Measurements from ENCODE around the gene KIF1A. TPM values are rescaled to one million over a fixed set of nuclear protein-coding genes. Genes with fewer than 3 reads are reported as not detected.

The KIF1A gene
- total RNA-seq, 4 donors from 2014 or later = 0.19 to 0.60 TPM; not detected in 2

DNA sequence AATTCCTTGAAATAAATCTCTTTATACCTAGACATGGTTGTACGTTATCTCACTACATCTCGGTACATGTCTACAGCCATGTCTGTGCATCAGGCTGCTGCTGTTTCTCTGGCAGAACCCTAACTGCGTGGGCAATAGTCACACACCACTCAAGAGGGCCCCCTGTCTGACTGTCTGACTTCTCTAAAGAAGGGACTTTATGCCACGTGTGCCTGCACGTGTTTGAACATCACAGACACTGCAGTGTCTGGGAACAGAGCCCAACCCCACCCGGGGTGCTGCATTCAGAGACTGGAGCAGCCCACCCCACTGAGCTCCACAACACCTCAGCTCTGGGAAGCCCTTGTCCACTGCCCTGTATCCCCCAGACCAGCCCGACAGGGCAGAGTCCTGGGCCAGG, 55.0 kb downstream of the KIF1A start:
- ATAC-seq (ENCODE audit: low FRiP score) = no peak
- TF ChIP-seq, protein P1, sequence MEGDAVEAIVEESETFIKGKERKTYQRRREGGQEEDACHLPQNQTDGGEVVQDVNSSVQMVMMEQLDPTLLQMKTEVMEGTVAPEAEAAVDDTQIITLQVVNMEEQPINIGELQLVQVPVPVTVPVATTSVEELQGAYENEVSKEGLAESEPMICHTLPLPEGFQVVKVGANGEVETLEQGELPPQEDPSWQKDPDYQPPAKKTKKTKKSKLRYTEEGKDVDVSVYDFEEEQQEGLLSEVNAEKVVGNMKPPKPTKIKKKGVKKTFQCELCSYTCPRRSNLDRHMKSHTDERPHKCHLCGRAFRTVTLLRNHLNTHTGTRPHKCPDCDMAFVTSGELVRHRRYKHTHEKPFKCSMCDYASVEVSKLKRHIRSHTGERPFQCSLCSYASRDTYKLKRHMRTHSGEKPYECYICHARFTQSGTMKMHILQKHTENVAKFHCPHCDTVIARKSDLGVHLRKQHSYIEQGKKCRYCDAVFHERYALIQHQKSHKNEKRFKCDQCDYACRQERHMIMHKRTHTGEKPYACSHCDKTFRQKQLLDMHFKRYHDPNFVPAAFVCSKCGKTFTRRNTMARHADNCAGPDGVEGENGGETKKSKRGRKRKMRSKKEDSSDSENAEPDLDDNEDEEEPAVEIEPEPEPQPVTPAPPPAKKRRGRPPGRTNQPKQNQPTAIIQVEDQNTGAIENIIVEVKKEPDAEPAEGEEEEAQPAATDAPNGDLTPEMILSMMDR (IDR thresholded peaks at IDR 0.05) = no peak
- DNase-seq (ENCODE audit: low spot score) = no peak

- TF ChIP-seq, protein P1 (IDR thresholded peaks at IDR 0.05) = no peak
- no peak for DNase-seq (ENCODE audit: low spot score)
- no peak for ATAC-seq (ENCODE audit: low FRiP score)
These were observed 55.4 kb downstream of the KIF1A start for GRCh38 chr2:240764605-240765004.

GRCh38 chr2:240762971-240763370, 57.0 kb downstream of the KIF1A start:
- no peak for DNase-seq (ENCODE audit: low spot score)
- TF ChIP-seq, protein P1 (IDR thresholded peaks at IDR 0.05) = no peak
- no peak for ATAC-seq (ENCODE audit: low FRiP score)

- DNase-seq (ENCODE audit: low spot score) (no peak), ATAC-seq (ENCODE audit: low FRiP score) (no peak)
- TF ChIP-seq, protein P1 (IDR thresholded peaks at IDR 0.05) = no peak
These were observed 57.8 kb downstream of the KIF1A start for GRCh38 chr2:240762249-240762648.

GRCh38 chr2:240760576-240761246, 59.3 kb downstream of the KIF1A start:
- TF ChIP-seq, protein P1 (IDR thresholded peaks at IDR 0.05) = no peak
- DNase-seq (ENCODE audit: low spot score) = no peak
- ATAC-seq (ENCODE audit: low FRiP score) = no peak

- ATAC-seq (ENCODE audit: low FRiP score) = no peak
- TF ChIP-seq, protein P1 (IDR thresholded peaks at IDR 0.05) = no peak
These were observed 59.9 kb downstream of the KIF1A start for GRCh38 chr2:240760121-240760520.

DNA sequence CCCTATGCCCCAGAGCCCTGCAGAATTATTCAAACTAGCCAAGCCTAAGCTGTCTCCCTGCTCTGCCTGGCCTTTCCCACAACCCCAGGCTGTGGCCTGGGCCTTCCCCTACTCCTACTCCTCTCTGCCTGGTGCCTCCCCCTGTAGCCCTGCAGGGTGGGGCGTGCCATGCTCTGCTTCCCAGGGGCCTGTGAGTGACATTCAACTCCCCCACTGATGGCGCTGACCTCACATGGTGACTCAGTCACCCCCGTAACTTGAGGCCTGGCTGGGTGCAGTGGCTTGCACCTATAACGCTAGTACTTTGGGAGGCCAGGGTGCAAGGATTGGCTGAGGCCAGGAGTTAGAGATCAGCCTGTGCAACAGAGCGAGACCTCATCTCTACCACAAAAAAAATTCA, 60.6 kb downstream of the KIF1A start:
- no peak for ATAC-seq (ENCODE audit: low FRiP score)
- no peak for DNase-seq (ENCODE audit: low spot score)
- TF ChIP-seq, protein P1 (IDR thresholded peaks at IDR 0.05) = no peak

More at GRCh38 chr2:240760121-240760520, 59.9 kb downstream of the KIF1A start:
- no peak for DNase-seq (ENCODE audit: low spot score)

Measured in omental fat pad (tissue), 4 donors.